Inflammatory macrophage treated with lipopolysaccharide for 1 hour (primary cell): ENCODE measurements around the gene SCYGR1.

ENCODE experiments used
- DNase-seq, 2 donors: peaks; one replicate each; pipeline ENCODE4 v3.0.0-alpha.2; 2020 to 2022

SCYGR1 gene

DNA sequence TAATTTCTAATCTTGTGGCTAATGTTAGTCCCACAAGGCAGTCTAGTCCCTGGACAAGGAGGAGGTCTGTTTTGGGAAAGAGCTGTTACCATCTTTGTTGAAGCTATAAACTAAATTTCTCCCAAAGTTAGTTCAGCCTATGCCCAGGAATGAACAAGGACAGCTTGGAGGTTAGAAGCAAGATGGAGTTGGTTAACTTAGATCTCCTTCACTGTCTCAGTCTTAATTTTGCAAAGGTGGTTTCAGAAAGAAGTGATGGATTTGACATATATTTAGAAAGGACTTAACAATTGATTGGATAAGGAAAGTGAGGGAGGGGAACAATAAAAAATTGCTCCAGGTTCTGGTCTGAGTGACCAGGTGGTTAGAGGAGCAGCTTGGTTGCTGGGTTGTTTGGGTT, 14.6 kb upstream of the SCYGR1 start:
- DNase-seq = no peak

DNA sequence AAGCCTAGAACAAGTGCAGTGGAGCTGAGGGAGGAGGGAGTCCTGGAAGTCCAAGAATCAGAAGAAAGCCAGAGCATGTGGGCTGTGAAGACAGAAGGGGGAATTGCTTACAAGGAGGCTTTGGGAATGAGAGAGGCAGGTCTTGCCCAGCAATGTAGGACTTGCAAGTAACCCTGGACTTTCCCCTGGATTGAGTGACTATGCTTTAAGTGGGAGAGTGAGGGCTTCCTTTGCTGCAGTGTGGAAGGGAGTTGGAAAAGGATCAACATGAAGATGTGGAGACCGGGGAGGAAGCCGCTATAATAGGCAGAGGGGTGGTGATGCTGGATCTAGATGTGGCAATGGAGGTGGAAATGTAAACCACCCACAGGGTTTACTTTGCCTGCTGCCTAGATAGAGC, 13.8 kb upstream of the SCYGR1 start:
- DNase-seq = peak in 1 of 2 donors; percentile 52

DNA sequence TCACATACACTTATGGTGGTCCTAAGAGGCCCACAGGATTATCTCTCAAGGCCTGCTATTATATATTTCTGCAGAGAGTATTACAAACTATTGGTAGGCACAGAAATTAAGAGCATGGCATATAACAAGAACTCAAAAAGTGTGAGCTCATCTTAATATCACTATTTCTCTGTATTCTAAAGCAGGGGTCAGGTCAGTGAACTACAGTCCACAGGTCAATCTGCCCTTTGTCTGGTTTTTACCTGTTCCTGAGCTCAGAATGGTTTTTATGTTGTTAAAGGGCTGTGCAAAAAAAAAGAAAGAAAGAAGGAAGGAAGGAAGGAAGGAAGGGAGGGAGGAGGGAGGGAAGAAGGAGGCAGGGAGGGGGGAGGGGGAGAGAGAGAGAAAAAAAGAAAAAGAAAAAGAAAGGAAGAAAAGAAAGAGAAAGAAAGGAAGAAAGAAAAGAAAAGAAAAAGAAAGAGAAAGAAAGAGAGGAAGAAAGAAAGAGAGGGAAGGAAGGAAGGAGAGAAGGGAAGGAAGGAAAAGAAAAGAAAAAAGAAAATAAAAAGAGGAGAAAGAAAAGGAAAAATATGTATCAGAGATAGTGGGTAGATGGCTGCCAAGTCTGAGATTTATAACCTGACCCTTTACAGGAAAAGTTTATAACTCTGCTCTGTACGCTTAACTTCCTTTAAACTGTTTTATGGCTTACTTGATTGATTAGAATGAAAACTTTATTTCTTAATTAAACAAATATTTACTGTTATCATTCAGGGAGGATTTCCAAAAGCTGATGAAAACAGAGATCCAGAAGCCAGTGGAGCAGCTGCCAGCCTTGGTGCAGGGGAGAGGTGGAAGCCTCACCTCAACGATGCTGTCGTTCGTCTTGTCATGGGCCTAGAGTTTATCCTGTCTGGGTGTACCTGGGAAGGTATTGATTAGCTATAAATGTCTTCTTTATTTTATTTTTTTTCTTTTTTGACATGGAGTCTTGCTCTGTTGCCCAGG, 11.2 kb upstream of the SCYGR1 start:
- no peak for DNase-seq

DNA sequence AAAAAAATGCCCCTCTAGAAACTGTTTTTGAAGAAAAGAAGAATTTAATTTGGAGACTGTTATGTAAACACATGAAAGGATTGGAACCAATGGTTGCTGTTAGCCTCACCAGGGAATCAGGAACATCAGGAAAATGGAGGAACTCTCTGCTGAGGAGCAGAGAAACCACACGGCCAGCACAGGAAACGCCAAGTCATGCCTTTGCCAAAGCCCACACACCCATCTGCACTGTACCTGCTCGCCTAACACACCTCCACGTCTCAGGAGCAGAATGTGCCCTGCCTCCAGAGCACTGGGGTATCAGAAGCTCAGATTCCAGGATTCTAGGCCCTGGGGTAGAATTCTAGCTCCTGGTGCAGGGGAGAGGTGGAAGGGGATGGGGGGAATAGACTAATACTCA, 9.8 kb upstream of the SCYGR1 start:
- no peak for DNase-seq

- no peak for DNase-seq
Measured at GRCh38 chr2:227395556-227395955, 7.8 kb upstream of the SCYGR1 start.

DNA sequence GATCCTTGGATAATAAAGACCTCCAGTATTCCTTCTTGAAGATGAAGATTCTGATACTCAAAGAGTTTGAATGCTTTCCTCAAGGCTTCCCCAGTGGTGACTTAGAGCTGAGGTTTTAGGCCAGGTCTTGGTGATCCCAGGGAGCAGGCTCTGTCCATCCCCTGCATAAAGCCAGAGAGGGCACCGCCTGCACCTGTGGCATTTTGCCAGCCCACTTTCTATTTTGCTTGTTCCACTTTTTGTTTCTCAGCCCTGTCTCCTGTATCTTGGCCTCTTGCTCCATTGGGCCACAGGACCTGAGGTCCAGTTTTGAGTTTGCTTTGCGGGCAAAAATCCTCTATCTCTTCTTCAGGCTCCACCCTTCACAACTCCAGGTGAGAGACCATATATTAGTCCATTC, 6.7 kb upstream of the SCYGR1 start:
- no peak for DNase-seq

DNA sequence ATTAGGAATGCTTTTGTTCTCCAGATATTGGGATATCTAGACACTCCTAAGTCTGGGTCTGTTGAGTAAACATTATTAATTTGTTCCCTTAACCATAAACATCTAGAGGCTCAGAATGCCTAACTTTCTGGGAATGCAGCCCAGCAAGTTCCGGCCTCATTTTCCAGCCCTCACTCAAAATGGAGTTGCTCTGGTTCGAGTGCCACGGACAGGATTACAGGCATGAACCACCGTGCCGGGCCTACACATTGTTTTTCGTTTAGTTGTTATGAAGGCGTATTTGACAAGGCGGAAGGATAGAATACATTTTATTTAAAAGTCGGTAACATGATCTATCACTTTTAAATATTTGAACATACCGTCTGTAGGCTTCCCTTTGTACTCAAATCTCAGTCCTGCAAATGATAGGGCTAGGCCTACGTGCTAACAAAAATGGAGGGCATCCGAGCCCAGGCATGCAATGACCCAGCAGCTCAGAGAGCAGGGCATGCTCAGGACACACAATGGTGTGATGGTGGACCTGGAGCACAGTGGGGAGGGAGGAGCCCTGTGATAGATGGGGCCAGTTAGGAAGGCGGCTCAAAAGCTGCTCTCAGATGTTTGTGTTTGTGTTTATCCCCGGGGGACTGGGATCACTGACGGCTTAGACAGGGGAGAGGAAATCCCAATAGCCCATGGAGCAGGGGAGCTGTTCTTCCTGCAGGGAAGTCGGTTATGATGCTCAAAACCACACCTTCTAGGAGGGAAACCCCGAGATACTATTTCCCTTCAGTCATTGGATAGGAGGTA, 2.9 kb upstream of the SCYGR1 start:
- no peak for DNase-seq

DNA sequence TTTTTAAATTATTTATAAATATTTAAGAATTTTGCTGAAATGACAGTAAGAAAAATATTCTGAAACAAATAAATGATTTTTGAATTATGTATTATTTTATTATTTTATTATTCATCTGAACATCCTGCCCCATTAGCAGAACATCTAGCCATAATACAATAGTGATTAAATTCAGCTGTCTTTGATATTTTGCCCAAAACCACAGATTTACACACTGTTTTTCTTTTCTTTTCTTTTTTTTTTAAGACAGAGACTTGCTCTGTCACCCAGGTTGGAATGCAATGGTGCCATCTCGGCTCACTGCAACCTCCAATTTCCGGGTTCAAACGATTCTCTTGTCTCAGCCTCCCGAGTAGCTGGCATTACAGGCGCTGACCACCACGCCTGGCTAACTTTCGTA, 1.9 kb upstream of the SCYGR1 start:
- DNase-seq = no peak

DNA sequence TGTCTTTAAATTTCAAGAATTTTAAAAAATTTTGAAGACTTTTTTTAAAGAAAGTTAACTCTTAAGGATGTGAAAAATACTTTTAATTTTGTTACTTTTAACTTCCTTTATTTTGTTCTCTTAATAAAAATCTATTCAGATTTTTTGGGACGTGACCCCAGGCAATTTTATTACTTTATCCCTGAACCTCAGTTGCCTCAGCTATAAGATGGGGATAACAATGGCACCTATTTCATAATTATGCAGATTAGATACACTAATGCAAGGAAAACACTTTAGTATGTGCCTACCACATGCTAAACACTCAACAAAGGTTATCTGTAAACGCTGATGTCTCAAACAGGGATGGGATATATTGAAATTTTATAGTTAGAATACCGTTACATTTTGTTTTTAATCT, 1.5 kb upstream of the SCYGR1 start:
- DNase-seq = no peak

DNA sequence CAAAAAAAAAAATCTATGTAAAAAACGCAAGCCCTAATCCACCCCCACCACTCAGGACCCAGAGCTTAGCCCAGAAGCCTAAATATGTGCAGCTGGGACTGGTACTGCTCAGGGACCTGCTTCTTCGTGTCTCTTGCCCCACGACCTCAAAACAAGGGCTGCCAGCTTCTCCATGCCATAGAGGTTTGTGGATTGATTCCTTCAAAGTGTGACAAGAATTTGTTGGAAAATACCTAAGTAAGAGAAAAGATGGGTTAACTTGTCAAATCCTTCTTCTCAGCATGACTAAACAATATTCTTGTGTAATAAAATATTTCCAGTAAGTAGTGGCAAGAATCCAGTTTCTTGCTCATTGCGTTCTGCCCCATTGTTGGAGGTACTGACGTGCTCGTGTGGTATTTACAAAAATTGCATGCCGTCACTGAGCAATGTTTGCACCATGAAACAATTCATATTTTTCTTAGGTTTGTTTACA, 825 bp upstream of the SCYGR1 start:
- DNase-seq = peak; percentile 54 to 60

DNA sequence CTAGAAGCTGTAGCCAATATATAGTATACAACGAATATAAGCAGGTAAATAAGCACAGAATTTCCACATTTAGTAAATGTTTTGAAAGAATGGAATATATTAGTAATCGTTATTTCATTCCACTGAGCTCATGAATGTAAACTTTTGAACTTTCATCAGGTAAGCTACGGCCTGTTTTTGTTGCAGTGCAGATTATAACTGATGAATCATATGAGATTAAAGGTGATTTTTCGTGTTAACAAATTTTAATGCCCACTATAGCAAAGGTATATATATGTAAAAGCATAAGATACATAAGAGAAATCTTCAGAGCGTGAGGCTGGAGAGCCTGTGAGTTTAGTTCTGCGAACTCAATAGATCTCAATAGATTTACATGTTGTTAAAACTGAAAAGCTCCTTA, 1.1 kb downstream of the SCYGR1 start:
- no peak for DNase-seq

- no peak for DNase-seq
Measured at GRCh38 chr2:227383686-227384085, 4.1 kb downstream of the SCYGR1 start.

DNA sequence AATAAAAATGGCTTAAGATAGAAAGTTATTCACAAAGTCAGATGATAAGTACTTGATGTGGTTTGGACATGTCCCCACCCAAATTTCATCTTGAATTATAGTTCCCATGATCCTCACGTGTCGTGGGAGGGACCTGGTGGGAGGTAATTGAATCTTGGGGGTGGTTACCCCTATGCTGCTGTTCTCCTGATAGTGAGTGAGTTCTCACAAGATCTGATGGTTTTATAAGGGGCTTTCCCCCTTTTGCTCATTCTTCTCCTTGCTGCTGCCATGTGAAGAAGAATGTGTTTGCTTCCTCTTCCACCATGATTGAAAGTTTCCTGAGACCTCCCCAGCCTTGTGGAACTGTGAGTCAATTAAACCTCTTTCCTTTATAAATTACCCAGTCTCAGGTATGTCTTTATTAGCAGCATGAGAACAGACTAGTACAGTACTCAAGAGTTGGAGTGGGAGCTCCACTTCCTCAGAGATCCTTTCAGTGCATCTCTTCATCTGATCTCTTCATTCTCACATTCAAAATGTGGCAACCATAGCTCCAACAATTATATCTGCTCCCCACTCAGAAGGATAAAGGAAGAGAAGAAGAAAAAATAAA, 5.4 kb downstream of the SCYGR1 start:
- DNase-seq = peak; percentile 39 to 65

GRCh38 chr2:227379095-227379494, 8.7 kb downstream of the SCYGR1 start, which contains the start of gene TM4SF20:
Gene TM4SF20 (minus strand): TSS chr2:227379306. CDS start chr2:227379268, 38 bp downstream.
- DNase-seq = no peak

GRCh38 chr2:227378371-227378782, 9.4 kb downstream of the SCYGR1 start:
- DNase-seq = no peak

DNA sequence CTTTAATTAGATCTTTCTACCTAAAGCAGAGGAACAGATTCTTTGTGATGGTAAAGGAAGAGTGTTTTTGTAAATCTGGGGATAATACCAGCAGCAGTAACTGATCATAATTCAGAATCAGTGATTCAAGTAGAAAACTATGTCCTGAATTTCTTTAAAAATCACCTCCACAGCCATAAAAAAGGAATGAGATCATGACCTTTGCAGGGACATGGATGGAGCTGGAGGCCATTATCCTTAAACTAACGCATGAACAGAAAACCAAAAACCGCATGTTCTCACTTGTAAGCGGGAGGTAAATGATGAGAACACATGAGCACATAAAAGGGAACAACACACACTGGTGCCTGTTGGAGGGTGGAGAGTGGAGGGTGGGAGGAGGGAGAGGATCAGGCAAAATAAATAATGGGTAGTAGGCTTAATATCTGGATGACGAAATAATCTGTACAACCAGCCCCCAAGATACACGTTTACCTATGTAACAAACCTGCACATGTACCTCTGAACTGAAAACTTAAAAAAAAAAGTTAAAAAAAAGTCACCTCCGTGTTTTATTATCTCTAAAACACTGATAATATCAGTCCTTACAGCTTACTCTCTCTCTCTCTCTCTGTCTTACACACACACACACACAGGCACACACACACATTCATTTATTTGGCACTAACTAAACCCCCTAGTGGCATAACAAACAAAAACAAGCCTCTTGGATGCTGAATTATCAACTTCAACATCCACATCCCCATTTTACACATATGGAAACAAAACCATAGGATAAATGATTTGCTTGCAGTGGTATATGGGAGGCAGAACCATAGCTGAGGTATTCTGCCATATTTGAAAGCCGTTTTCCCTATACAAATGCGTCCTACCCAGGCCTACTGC, 10.0 kb downstream of the SCYGR1 start:
- DNase-seq = no peak

- DNase-seq = no peak
Measured at GRCh38 chr2:227376656-227377396, 10.9 kb downstream of the SCYGR1 start.

GRCh38 chr2:227374158-227374557, 13.6 kb downstream of the SCYGR1 start:
- no peak for DNase-seq

GRCh38 chr2:227373389-227373788, 14.4 kb downstream of the SCYGR1 start:
- DNase-seq = no peak

DNA sequence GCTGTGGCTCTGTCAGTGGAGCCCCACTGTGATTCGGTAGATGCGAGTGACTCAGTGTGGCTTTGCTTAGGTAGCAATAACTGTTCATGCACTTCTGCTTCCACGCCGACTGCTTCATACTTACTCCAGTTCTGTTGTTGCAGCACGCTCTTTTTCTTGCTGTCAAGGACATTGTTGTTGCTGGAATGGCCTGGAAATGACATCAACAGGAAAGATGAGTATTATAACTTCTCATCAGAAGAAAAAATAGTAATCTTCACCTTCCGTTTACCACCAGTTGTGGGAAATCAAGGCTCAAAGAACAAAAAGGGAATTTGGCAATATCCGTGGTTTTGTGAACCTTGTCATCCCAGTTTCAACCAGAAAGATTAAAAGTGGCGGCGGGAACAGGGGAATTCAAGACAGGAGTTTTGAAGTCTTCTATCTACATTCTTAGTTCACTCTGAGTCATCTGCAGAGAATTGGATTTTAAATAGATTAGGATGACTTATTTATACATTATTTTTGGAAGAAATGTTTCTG, 16.9 kb downstream of the SCYGR1 start:
- DNase-seq = peak; percentile 87 to 92

DNA sequence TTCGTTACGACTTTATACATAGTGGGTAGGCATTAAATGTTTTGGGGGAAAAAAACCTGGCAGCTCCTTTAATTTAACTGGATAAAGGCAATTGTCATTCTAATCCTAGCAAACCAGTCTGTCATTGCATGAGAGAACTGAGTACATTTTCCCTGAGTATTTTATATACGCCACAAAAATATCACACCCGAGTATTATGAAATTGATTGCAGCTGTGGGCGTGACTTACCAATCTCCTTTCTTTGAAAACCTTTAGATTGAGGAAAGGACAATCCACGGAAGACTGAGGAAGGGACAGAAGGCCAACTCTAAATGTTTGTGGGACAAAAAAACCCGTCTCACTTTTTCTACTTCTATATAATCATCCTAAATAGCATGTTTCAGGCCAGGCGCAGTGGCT, 17.7 kb downstream of the SCYGR1 start:
- peak; percentile 41 to 74 for DNase-seq
